Right atrium auricular region (tissue), 2 donors: ENCODE results near the gene DNAH9. TPM values are rescaled to one million over a fixed set of nuclear protein-coding genes. Genes with fewer than 3 reads are reported as not detected.

Experiments
- DNase-seq: peaks from one replicate; pipeline ENCODE4 v3.0.0-alpha.2; 2019; ENCODE audit warnings: low spot score
- H3K27ac ChIP-seq, 2 donors: fragments of 200-600 bp; sonication (generic); 1 replicate in 1 of 2; 2 replicates in 1 of 2; pipeline ENCODE4 v1.5.1; 2016 to 2019
- H3K27me3 ChIP-seq, 2 donors: fragments of 200-600 bp; sonication (generic); one replicate each; pipeline versions ENCODE4 v1.5.1 to v1.6.0; 2017 to 2019
- H3K36me3 ChIP-seq: fragments of 200-600 bp; sonication (generic); one replicate; pipeline ENCODE4 v1.5.1; 2016
- H3K4me1 ChIP-seq, 2 donors: fragments of 200-600 bp; sonication (generic); one replicate each; pipeline versions ENCODE4 v1.5.1 to v1.6.0; 2017 to 2019
- H3K4me3 ChIP-seq, 2 donors: fragments of 200-600 bp; sonication (generic); 1 replicate in 1 of 2; 2 replicates in 1 of 2; pipeline ENCODE4 v1.5.1; 2017 to 2019; ENCODE audit warnings: mild to moderate bottlenecking in 1 of 2, moderate library complexity in 1 of 2
- H3K9me3 ChIP-seq, 2 donors: fragments of 200-600 bp; sonication (generic); one replicate each; pipeline ENCODE4 v1.5.1; 2019
- total RNA-seq, 2 donors: library from RNA; depleted of rRNA; stranded (reverse); fragments of >200 nt; gene quantifications; one replicate each; pipeline ENCODE4 v1.1.0, GENCODE V29; 2016
- TF ChIP-seq, protein P1 (sequence below), 2 donors: fragments of 200-600 bp; sonication (generic); IDR thresholded peaks; one replicate each; pipeline ENCODE4 v1.5.1; 2019; ENCODE audit warnings: antibody characterized with exemption in 2 of 2

DNAH9 gene
- total RNA-seq, 2 donors from 2014 or later, result 0.63 TPM; not detected in 1

- H3K27ac ChIP-seq, result no peak overlapping the region
- H3K4me1 ChIP-seq, result no peaks in the 10 kb centered on the region
- H3K9me3 ChIP-seq, result peaks cover 0 to 8% of the 10 kb centered on the region in 2 donors
- H3K4me3 ChIP-seq, result no peak overlapping the region
- DNase-seq, result no peak
- no peaks in the 10 kb centered on the region for H3K36me3 ChIP-seq
- TF ChIP-seq, protein P1, sequence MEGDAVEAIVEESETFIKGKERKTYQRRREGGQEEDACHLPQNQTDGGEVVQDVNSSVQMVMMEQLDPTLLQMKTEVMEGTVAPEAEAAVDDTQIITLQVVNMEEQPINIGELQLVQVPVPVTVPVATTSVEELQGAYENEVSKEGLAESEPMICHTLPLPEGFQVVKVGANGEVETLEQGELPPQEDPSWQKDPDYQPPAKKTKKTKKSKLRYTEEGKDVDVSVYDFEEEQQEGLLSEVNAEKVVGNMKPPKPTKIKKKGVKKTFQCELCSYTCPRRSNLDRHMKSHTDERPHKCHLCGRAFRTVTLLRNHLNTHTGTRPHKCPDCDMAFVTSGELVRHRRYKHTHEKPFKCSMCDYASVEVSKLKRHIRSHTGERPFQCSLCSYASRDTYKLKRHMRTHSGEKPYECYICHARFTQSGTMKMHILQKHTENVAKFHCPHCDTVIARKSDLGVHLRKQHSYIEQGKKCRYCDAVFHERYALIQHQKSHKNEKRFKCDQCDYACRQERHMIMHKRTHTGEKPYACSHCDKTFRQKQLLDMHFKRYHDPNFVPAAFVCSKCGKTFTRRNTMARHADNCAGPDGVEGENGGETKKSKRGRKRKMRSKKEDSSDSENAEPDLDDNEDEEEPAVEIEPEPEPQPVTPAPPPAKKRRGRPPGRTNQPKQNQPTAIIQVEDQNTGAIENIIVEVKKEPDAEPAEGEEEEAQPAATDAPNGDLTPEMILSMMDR (IDR thresholded peaks at IDR 0.05), result no peak
- H3K27me3 ChIP-seq, result no peaks in the 10 kb centered on the region
These were observed 319.1 kb downstream of the DNAH9 start for GRCh38 chr17:11917415-11917814.

- Histone ChIP-seq H3K27ac (no peak overlapping the region), H3K36me3 (no peaks in the 10 kb centered on the region), H3K27me3 (no peaks in the 10 kb centered on the region), H3K9me3 (peaks cover 0 to 2% of the 10 kb centered on the region in 2 donors), H3K4me1 (peaks cover 0 to 9% of the 10 kb centered on the region in 2 donors), H3K4me3 (no peak overlapping the region)
- no peak for DNase-seq
- TF ChIP-seq, protein P1 (IDR thresholded peaks at IDR 0.05), result no peak
These were observed 323.0 kb downstream of the DNAH9 start for GRCh38 chr17:11921296-11921695.

GRCh38 chr17:11922638-11923037 is 324.4 kb downstream of the DNAH9 start:
- H3K4me1 ChIP-seq, result peaks cover 0 to 9% of the 10 kb centered on the region in 2 donors
- no peaks in the 10 kb centered on the region for H3K27me3 ChIP-seq
- no peak for DNase-seq
- no peak overlapping the region for H3K4me3 ChIP-seq
- H3K9me3 ChIP-seq, result peaks cover 0 to 7% of the 10 kb centered on the region in 2 donors
- H3K27ac ChIP-seq, result no peak overlapping the region
- no peaks in the 10 kb centered on the region for H3K36me3 ChIP-seq
- TF ChIP-seq, protein P1 (IDR thresholded peaks at IDR 0.05), result no peak

DNA sequence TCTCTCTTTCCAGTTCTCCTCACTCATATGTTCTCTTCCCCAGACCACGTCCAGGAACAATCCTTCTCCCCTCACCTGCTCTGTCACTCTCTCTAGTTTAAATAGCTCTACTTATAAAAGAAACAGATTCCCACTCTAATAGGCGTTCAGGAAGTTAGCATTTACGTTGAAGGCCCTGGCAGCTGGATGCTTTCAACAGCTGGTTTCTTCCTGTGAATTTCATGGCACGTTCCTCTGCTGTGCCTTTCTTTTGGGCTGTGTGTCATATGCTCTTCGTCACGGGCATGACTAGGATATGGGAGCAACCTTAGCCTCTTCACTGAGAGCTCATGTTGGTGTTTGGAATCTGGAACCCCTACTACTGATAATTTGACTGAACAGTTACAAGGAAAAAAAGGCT is 325.8 kb downstream of the DNAH9 start:
- no peak overlapping the region for H3K4me3 ChIP-seq
- no peaks in the 10 kb centered on the region for H3K27me3 ChIP-seq

DNA sequence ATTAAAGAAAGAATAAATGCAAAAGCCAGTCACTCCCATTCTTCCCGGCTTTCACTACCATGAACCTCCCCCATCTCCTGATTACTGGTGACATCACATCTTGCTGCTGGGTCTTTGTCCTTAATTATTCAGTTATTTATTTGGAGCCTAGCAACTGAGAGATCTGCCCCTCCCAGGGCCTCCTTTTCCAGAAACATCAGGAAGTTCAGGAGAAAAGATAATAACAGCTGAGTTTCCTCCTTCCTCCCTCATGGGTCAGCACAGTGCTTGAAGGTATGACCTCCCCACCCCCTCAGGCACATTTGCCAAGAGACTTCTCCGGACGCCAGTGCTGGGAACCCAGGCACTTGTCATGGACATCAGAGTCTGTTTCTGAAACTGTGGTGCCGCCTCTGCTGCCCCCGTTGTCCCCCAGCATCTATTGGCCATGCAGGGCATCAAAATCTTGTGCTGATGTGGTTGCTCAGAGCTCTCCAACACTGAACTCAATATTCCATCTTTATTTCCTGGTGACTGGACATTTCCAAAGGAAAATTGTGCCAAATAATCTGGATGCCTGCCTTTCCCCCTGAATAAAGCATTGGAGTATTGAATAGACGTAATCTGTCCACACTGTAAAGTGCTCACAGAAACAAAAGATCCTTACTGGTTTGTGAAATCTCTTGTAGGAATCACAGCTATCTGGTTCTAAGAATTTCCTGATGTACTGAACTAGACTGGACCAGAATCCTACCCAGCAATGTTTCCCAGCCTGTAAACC is 327.2 kb downstream of the DNAH9 start:
- DNase-seq, result peak; percentile 61
- no peaks in the 10 kb centered on the region for H3K36me3 ChIP-seq
- H3K4me1 ChIP-seq, result peaks cover 0 to 9% of the 10 kb centered on the region in 2 donors
- no peaks in the 10 kb centered on the region for H3K27me3 ChIP-seq
- TF ChIP-seq, protein P1 (IDR thresholded peaks at IDR 0.05), result no peak
- peaks cover 0 to 7% of the 10 kb centered on the region in 2 donors for H3K9me3 ChIP-seq
- H3K27ac ChIP-seq, result peak overlapping the region in 1 of 2 donors; percentile 48
- no peak overlapping the region for H3K4me3 ChIP-seq

More for the DNA sequence above, 325.8 kb downstream of the DNAH9 start:
- Histone ChIP-seq H3K27ac (no peak overlapping the region), H3K9me3 (peaks cover 0 to 7% of the 10 kb centered on the region in 2 donors), H3K36me3 (no peaks in the 10 kb centered on the region), H3K4me1 (peaks cover 0 to 9% of the 10 kb centered on the region in 2 donors)
- DNase-seq, result no peak
- TF ChIP-seq, protein P1 (IDR thresholded peaks at IDR 0.05), result no peak
